HG02981 (cell line): ENCODE measurements around the gene ISCU.
A peak's percentile ranks its signal among the peaks of the same experiment; 100 is the strongest.
"Not testable (repeated sequence)": the region's sequence is repeated elsewhere in the genome, so short reads cannot be mapped to it uniquely, and the experiment has no call there.

Experiments used
- ATAC-seq: cut with Tn5 transposase; IDR thresholded peaks from one replicate; pipeline ENCODE4 v1.9.1; 2021; ENCODE audit warnings: mild to moderate bottlenecking, moderate library complexity; ENCODE audit not compliant: unreplicated experiment

The ISCU gene

GRCh38 chr12:108568338-108569154 lies 6.2 kb downstream of the ISCU start:
- peak; percentile 73 for ATAC-seq

GRCh38 chr12:108570743-108571608 lies 8.6 kb downstream of the ISCU start:
- ATAC-seq: no peak

GRCh38 chr12:108571609-108572165 lies 9.3 kb downstream of the ISCU start:
- ATAC-seq: no peak

GRCh38 chr12:108572166-108572790 lies 9.9 kb downstream of the ISCU start:
- no peak for ATAC-seq

DNA sequence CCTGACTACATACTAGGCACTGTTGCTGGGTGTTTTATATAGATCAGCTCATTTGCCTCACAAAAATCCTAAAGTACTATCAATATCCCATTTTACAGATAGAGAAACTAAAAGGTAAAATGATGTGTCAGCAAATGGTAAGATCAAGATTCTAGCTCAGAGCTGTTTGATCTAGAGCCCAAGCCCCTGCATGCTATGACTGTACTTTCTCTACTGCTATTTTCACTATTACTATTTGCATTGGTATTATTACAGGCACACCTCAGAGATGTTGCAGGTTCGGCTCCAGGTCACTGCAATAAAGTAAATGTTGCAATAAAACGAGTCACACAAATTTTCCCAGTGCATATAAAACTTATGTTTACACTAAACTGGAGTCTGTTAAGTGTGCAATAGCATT lies 10.9 kb downstream of the ISCU start:
- ATAC-seq: no peak

DNA sequence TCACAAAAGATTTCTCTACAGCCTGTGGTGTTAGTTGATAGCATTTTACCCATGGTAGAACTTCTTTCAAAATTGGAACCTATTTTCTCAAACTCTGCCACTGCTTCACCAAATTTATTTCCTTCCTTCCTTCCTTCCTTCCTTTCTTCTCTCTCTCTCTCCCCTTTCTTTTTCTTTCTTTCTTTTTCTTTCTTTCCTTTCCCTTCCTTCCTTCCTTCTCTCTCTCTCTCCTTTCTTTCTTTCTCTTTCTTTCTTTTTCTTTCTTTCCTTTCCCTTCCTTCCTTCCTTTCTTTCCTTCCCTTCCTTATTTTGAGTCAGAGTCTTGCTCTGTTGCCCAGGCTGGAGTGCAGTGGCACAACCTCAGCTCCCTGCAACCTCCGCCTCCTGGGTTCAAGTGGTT lies 11.9 kb downstream of the ISCU start:
- ATAC-seq: not testable (repeated sequence)

DNA sequence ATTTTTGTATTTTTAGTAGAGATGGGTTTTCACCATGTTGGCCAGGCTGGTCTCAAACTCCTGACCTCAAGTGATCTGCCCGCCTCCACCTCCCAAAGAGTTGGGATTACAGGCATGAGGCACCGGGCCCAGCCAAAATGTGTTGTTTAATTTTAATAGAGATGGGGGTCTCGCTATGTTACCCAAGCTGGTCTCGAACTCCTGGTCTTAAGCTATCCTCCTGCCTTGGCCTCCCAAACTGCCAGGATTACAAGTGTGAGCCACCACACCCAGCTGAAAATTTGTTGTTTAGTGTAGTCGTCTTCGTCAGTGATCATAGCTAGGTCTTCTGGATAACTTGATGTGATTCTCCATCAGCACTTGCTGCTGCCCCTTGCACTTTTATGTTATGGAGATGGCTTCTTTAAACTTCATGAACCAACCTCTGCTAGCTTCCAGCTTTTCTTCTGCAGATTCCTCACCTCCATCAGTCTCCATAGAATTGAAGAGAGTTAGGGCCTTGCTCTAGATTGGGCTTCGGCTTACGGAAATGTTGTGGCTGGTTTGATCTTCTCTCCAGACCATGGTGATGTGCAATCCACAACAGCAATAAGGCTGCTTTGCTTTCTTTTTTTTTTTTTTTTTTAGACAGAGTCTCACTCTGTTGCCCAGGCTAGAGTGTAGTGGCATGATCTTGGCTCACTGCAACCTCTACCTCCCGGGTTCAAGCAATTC lies 13.0 kb downstream of the ISCU start:
- no peak for ATAC-seq

- no peak for ATAC-seq
Measured at GRCh38 chr12:108576660-108577234, 14.4 kb downstream of the ISCU start.

GRCh38 chr12:108577458-108577857 lies 15.1 kb downstream of the ISCU start:
- ATAC-seq: no peak

- ATAC-seq: no peak
Measured at GRCh38 chr12:108578264-108578663, 15.9 kb downstream of the ISCU start.

DNA sequence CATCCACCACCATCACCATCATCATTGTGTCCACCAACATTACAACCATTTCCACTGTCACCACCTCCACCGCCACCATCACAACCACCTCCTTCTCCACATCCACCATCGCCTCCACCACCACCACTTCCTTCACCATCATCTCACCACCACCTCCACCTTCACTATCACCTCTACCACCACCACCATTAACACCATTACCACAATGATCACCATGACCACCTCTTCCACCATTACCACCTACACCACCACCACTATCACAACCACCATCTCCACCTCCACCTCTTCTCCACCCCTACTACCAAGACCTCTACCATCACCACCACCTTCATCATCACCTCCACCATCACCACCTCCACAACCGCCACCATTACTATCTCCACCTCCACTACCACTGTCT lies 16.4 kb downstream of the ISCU start:
- no peak for ATAC-seq

DNA sequence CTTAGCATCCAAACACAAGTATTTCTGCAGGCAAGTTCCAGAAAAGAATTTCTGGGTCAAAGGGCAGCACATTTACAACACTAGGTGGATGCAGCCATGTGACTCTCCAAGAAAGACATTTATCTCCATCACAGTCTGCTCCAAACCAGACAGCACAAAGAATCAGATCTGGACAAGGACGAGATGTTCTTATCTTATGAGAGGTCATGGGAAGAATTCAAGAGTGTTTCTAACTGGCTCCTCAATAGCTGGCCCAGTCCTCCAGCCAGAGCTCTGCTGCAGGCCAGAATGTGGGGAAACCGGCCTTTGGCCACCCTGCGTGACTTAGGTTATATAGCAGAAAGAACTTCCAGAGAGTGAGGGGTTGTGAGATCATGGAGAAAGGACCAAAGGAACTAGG lies 18.1 kb downstream of the ISCU start:
- ATAC-seq: no peak

- ATAC-seq: no peak
Measured at GRCh38 chr12:108581311-108582227, 19.2 kb downstream of the ISCU start.

GRCh38 chr12:108582509-108582908 lies 20.1 kb downstream of the ISCU start:
- no peak for ATAC-seq

DNA sequence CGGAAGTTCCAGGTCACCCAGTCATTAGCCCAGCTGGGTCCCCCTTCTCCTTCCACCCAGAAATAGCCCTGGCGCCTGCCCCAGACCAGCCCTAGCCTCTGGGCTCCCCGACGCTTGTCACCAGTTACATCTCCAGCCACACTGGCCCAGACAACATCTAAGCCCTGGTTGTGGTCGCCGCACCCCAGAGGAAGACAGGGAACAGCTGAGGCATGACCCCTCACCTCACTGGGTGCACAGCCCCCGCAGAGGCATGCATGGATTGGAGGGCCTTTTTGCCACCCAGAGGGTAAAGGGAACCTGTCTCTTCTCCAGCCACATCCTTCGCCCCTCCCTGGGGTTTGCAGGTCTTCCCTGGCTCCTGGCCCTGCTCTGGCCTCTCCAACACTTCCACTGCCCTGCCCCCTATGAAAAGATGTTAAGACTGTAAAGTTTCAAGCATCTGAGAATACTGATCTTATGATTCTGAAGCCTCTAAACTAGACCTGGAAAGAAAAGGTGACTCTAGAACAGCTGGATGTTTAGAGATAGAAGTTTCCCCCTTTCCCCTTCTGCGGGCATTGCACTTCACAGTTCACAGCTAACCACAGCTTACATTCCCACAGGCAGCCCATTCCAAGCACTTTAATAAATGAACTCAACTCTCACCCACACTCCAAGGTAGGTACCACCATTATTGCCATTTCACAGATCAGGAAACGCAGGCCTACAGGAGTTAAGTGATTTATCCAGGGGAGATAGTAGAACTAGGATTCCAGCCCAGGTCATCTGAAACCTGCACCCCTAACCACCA lies 20.8 kb downstream of the ISCU start:
- no peak for ATAC-seq

- no peak for ATAC-seq
Measured at GRCh38 chr12:108583991-108584390, 21.6 kb downstream of the ISCU start.

DNA sequence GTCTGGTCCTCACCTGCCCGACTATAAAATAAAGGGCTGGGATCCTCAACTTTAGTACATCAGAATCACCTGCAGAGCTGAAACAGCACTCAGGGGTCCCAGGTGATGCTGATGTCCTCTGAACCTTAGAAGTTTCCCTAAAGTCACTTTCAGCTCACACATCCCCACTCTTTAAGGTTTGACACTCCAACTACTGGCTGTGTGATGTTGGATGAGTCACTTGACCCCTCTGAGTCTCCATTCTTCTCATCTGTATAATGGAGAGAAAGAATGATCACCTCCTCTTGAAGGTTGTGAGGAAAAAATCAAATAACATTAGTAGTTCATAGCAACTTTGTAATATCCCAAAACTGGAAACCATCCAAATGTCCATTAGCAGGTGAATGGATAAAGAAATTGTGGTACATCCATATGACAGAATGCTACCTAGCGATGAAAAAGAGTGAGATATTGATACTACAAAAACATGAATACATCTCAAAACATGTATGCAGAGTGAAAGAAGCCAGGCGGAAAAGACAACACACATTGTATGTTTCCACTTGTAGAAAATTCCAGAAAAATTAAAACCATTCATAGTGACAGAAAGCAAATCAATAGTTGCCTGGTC lies 22.2 kb downstream of the ISCU start:
- no peak for ATAC-seq

DNA sequence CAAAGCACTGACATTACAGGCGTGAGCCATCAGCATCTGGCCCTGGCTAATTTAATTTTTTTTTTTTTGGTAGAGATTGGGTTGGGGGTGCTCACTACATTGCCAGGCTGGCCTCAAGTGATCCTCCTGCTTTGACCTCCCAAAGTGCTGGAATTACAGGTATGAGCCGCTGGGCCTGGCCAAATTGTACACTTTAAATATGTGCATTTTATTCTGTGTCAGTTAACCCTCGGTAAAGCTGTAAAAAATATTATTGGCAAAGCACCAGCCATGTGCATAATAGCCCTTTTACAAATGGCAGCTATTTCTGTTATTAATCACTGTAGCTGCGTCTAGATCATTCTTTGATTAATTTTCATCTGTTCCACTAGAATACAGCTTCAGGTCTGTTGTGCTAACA lies 23.5 kb downstream of the ISCU start:
- ATAC-seq: no peak
